Panc1 (cell line): ENCODE measurements around the gene PDIK1L.

Experiments used
- CTCF ChIP-seq: fragments of 450-650 bp; IDR thresholded peaks from 2 replicates; pipeline ENCODE4 v1.5.1; 2017; ENCODE audit warnings: mild to moderate bottlenecking
- REST ChIP-seq, 2 experiments: IDR thresholded peaks; 2 replicates each; pipeline ENCODE4 v1.6.1; 2011 to 2012; ENCODE audit warnings: low read depth in 2 of 2, control low read depth in 1 of 2, low read length in 1 of 2, mild to moderate bottlenecking in 1 of 2, moderate library complexity in 1 of 2; ENCODE audit not compliant: insufficient read depth in 1 of 2
- SIN3A ChIP-seq: IDR thresholded peaks from 2 replicates; pipeline ENCODE4 v1.6.1; 2012; ENCODE audit warnings: low read depth, mild to moderate bottlenecking, low read length, moderate library complexity, borderline replicate concordance; ENCODE audit not compliant: insufficient read depth

DNA sequence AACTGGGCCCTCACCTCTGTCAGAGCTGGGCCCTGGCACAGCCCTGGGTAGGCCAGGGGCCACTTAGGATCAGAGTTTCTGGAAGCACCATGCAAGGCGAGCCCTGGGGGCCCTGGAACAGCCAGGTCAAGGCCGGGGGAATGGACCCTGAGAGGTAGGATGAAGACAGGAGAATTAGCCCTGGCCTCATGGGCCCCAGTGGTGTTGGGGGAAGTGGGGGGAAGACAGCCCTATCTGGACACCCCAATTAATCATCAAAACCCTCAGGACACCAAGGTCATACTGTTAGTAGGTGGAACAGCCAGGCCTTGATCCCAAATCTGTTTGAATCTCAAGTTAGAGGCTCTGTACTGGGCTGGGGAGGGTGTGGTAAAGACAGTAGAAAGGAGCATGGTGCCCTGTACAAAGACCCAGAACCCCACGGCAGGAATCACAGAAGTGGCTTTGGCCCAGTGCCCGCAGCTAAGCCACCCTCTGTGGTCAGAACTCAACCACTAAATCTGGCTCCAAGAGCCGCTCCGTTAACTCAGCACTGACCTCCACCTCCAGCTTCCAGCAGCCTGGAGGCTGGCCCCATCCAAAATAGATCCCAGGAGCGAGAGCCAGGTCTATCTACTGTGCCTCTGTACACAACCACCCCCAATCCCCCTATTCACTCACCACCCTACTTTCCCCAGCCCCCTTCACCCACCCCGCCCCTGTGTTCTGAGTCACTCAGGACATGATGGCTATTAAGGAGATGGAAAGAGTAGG, 30.2 kb upstream of the PDIK1L start:
- no peak for TF ChIP-seq CTCF
- TF ChIP-seq REST (IDR thresholded peaks at IDR 0.05; ENCODE audit: insufficient read depth in 1 of 2, low read depth in 2 of 2, low read length in 1 of 2), result no peak
- TF ChIP-seq SIN3A, result no peak
